ENCODE data around the gene MAMSTR.

Gene MAMSTR

GRCh38 chr19:48671446-48671995 is 48.0 kb downstream of the MAMSTR start:
- no peak for DNase-seq (ENCODE audit: low read depth)
- no peak overlapping the region for H3K4me3 ChIP-seq (ENCODE audit: low read depth, low read length)
- no peak for TF ChIP-seq MAX (IDR thresholded peaks at IDR 0.05; ENCODE audit: low read depth, low read length)
- no peak for TF ChIP-seq CTCF (IDR thresholded peaks at IDR 0.05; ENCODE audit: low read depth, low read length)
- TF ChIP-seq POLR2A (IDR thresholded peaks at IDR 0.05; ENCODE audit: extremely low read depth, insufficient read length) = no peak

GRCh38 chr19:48670699-48671445 is 48.7 kb downstream of the MAMSTR start:
- no peak for DNase-seq (ENCODE audit: low read depth)
- TF ChIP-seq MYC (IDR thresholded peaks at IDR 0.05; ENCODE audit: low read depth, low read length) (no peak), POLR2A (IDR thresholded peaks at IDR 0.05; ENCODE audit: extremely low read depth, insufficient read length) (no peak), CTCF (IDR thresholded peaks at IDR 0.05; ENCODE audit: low read depth, low read length) (no peak), MAX (IDR thresholded peaks at IDR 0.05; ENCODE audit: low read depth, low read length) (no peak)
- H3K4me3 ChIP-seq (ENCODE audit: low read depth, low read length) = no peak overlapping the region

GRCh38 chr19:48669903-48670668 is 49.4 kb downstream of the MAMSTR start:
- TF ChIP-seq MYC (IDR thresholded peaks at IDR 0.05; ENCODE audit: low read depth, low read length) (no peak), CTCF (IDR thresholded peaks at IDR 0.05; ENCODE audit: low read depth, low read length) (no peak), MAX (IDR thresholded peaks at IDR 0.05; ENCODE audit: low read depth, low read length) (no peak), POLR2A (IDR thresholded peaks at IDR 0.05; ENCODE audit: extremely low read depth, insufficient read length) (no peak)
- no peak overlapping the region for H3K4me3 ChIP-seq (ENCODE audit: low read depth, low read length)
- DNase-seq (ENCODE audit: low read depth) = no peak

GRCh38 chr19:48668761-48669160 is 50.8 kb downstream of the MAMSTR start:
- no peak for TF ChIP-seq MAX (IDR thresholded peaks at IDR 0.05; ENCODE audit: low read depth, low read length)

GRCh38 chr19:48668332-48668731 is 51.2 kb downstream of the MAMSTR start:
- no peak for DNase-seq (ENCODE audit: low read depth)
- TF ChIP-seq MYC (IDR thresholded peaks at IDR 0.05; ENCODE audit: low read depth, low read length) = no peak
- TF ChIP-seq MAX (IDR thresholded peaks at IDR 0.05; ENCODE audit: low read depth, low read length) = 0 out of 2 replicates have a peak, but pooled peaks have one; percentile 10
- no peak overlapping the region for H3K4me3 ChIP-seq (ENCODE audit: low read depth, low read length)

More at GRCh38 chr19:48668761-48669160, 50.8 kb downstream of the MAMSTR start:
- no peak overlapping the region for H3K4me3 ChIP-seq (ENCODE audit: low read depth, low read length)
- DNase-seq (ENCODE audit: low read depth) = no peak

GRCh38 chr19:48665786-48666185 is 53.7 kb downstream of the MAMSTR start:
- TF ChIP-seq CTCF (IDR thresholded peaks at IDR 0.05; ENCODE audit: low read depth, low read length) (no peak), MYC (IDR thresholded peaks at IDR 0.05; ENCODE audit: low read depth, low read length) (no peak), MAX (IDR thresholded peaks at IDR 0.05; ENCODE audit: low read depth, low read length) (no peak), POLR2A (IDR thresholded peaks at IDR 0.05; ENCODE audit: extremely low read depth, insufficient read length) (no peak)
- H3K4me3 ChIP-seq (ENCODE audit: low read depth, low read length) = no peak overlapping the region
- DNase-seq (ENCODE audit: low read depth) = no peak
